SK-N-SH (cell line): ENCODE measurements around the gene CDKAL1. TPM values are rescaled to one million over a fixed set of nuclear protein-coding genes. Genes with fewer than 3 reads are reported as not detected.

Experiments
- CTCF ChIA-PET: fragments of 300-600, 350-600 bp; formaldehyde crosslinking; extraction: SDS; loops from one replicate; lab custom pipeline; 2021; lab: Yijun Ruan, JAX
- POLR2A ChIA-PET: fragments of 350-600 bp; sonication (Branson Sonifier 250); formaldehyde crosslinking; extraction: SDS; loops from one replicate; lab custom pipeline; 2020; ENCODE audit warnings: antibody characterized with exemption, inconsistent platforms; lab: Yijun Ruan, JAX
- DNase-seq: peaks from one replicate; pipeline ENCODE4 v3.0.0; 2012
- H2AFZ ChIP-seq: fragments of 200-600 bp; sonication (generic); 2 replicates; pipeline ENCODE4 v1.8.1; 2016; ENCODE audit warnings: antibody characterized with exemption, mild to moderate bottlenecking, low read depth
- H3F3A ChIP-seq: fragments of 200-600 bp; sonication (generic); replicated peaks from 2 replicates; pipeline ENCODE3; 2016; ENCODE audit warnings: antibody characterized with exemption, mild to moderate bottlenecking; ENCODE audit not compliant: insufficient read depth
- H3K27ac ChIP-seq, 2 experiments: fragments of 200-500 bp in 1 of 2; fragments of 200-600 bp in 1 of 2; sonication (Bioruptor generic) in 1 of 2; sonication (generic), shearing (Covaris generic) in 1 of 2; 2 replicates each; pipeline versions ENCODE4 v1.5.1 to v1.6.1; 2014 to 2016; ENCODE audit warnings: low read depth in 2 of 2, inconsistent platforms in 1 of 2, low read length in 1 of 2, mild to moderate bottlenecking in 1 of 2, mixed read lengths in 1 of 2
- H3K27me3 ChIP-seq: fragments of 200-600 bp; sonication (generic), shearing (Covaris generic); 2 replicates; pipeline ENCODE4 v1.6.1; 2016; ENCODE audit warnings: mixed run types; ENCODE audit not compliant: insufficient read depth
- H3K36me3 ChIP-seq, 2 experiments: fragments of 200-500 bp in 1 of 2; fragments of 200-600 bp in 1 of 2; sonication (Bioruptor generic) in 1 of 2; sonication (generic) in 1 of 2; replicated peaks in 1 of 2; 2 replicates each; pipeline versions ENCODE3 to v1.5.1; 2014 to 2016; ENCODE audit warnings: low read length in 1 of 2, mild to moderate bottlenecking in 1 of 2; ENCODE audit not compliant: insufficient read depth in 2 of 2, control insufficient read depth in 1 of 2
- H3K4me1 ChIP-seq, 2 experiments: fragments of 200-500 bp in 1 of 2; fragments of 200-600 bp in 1 of 2; sonication (Bioruptor generic) in 1 of 2; sonication (generic), shearing (Covaris generic) in 1 of 2; 2 replicates each; pipeline versions ENCODE4 v1.5.1 to v1.6.1; 2014 to 2016; ENCODE audit warnings: low read depth in 1 of 2, low read length in 1 of 2, mixed run types in 1 of 2; ENCODE audit not compliant: insufficient read depth in 2 of 2, control insufficient read depth in 1 of 2
- H3K4me2 ChIP-seq: fragments of 200-600 bp; sonication (generic), shearing (Covaris generic); 2 replicates; pipeline ENCODE4 v1.6.1; 2017; ENCODE audit warnings: mixed run types
- H3K4me3 ChIP-seq, 2 experiments: fragments of 200-500 bp in 1 of 2; fragments of 200-600 bp in 1 of 2; sonication (Bioruptor generic) in 1 of 2; sonication (generic), shearing (Covaris generic) in 1 of 2; 2 replicates each; pipeline versions ENCODE4 v1.5.1 to v1.8.1; 2014 to 2016; ENCODE audit warnings: low read depth in 2 of 2, inconsistent platforms in 1 of 2, low read length in 1 of 2, mild to moderate bottlenecking in 1 of 2, mixed read lengths in 1 of 2, moderate library complexity in 1 of 2
- H3K79me2 ChIP-seq: fragments of 200-600 bp; sonication (generic); 2 replicates; pipeline ENCODE4 v1.8.1; 2017; ENCODE audit warnings: mild to moderate bottlenecking; ENCODE audit not compliant: insufficient read depth
- H3K9ac ChIP-seq: fragments of 200-600 bp; sonication (generic); 2 replicates; pipeline ENCODE4 v1.6.1; 2017; ENCODE audit warnings: mixed run types
- H3K9me2 ChIP-seq: fragments of 200-600 bp; sonication (generic); 2 replicates; pipeline ENCODE4 v1.6.1; 2017; ENCODE audit warnings: mixed run types
- H3K9me3 ChIP-seq: fragments of 200-600 bp; sonication (generic); 2 replicates; pipeline ENCODE4 v1.6.1; 2017; ENCODE audit warnings: mixed run types, mild to moderate bottlenecking, moderate library complexity
- H4K20me1 ChIP-seq: fragments of 200-600 bp; sonication (generic); 2 replicates; pipeline ENCODE4 v1.6.1; 2017; ENCODE audit warnings: mild to moderate bottlenecking, mixed run types; ENCODE audit not compliant: insufficient read depth
- CHD2 ChIP-seq: fragments of 150-350 bp; IDR thresholded peaks from 2 replicates; pipeline ENCODE4 v1.6.1; 2018; ENCODE audit warnings: low read length; ENCODE audit not compliant: partially characterized antibody
- EP300 ChIP-seq, 2 experiments: IDR thresholded peaks; 2 replicates each; pipeline versions ENCODE4 v1.4.0 to v1.6.1; 2012; ENCODE audit warnings: borderline replicate concordance in 1 of 2, low read depth in 1 of 2, low read length in 1 of 2
- FOXJ3 ChIP-seq: sonication (generic); formaldehyde crosslinking; IDR thresholded peaks from 2 replicates; pipeline ENCODE4 v1.5.1; 2020; ENCODE audit warnings: mild to moderate bottlenecking, missing genetic modification reagents
- GATA2 ChIP-seq: sonication (generic); formaldehyde crosslinking; IDR thresholded peaks from 2 replicates; pipeline ENCODE4 v1.5.0; 2020; ENCODE audit warnings: mild to moderate bottlenecking, missing genetic modification reagents
- JUND ChIP-seq: IDR thresholded peaks from 2 replicates; pipeline ENCODE4 v1.4.0; 2012
- MXI1 ChIP-seq: IDR thresholded peaks from 2 replicates; pipeline ENCODE4 v1.6.1; 2012; ENCODE audit warnings: mild to moderate bottlenecking, low read depth, low read length, improper control_type of control experiment
- NFIC ChIP-seq: IDR thresholded peaks from 2 replicates; pipeline ENCODE4 v1.4.0; 2012; ENCODE audit warnings: borderline replicate concordance
- POLR2AphosphoS5 ChIP-seq: IDR thresholded peaks from 2 replicates; pipeline ENCODE4 v1.6.1; 2012; ENCODE audit warnings: low read depth, low read length
- RAD21 ChIP-seq: IDR thresholded peaks from 2 replicates; pipeline ENCODE4 v1.6.1; 2012; ENCODE audit warnings: mild to moderate bottlenecking, low read length
- RCOR1 ChIP-seq: fragments of 150-350 bp; IDR thresholded peaks from 2 replicates; pipeline ENCODE4 v1.6.1; 2017; ENCODE audit warnings: antibody characterized with exemption, low read length
- TCF12 ChIP-seq: IDR thresholded peaks from 2 replicates; pipeline ENCODE4 v1.4.0; 2012
- TEAD4 ChIP-seq: IDR thresholded peaks from 2 replicates; pipeline ENCODE4 v1.4.0; 2012; ENCODE audit warnings: mild to moderate bottlenecking, borderline replicate concordance; ENCODE audit not compliant: insufficient read depth
- WGBS: methylation state at CpG from one replicate; pipeline ENCODE4 v1.1.6; 2017; ENCODE audit warnings: low lambda C conversion rate; 5-methylcytosine and 5-hydroxymethylcytosine counted together
- polyA plus RNA-seq, 3 experiments: library from polyadenylated mRNA; depleted of rRNA; stranded (reverse); fragments of >200 nt; gene quantifications; 2 replicates each; pipeline ENCODE4 v1.2.3, GENCODE V29; 2012
- TF ChIP-seq, protein P1 (sequence below): IDR thresholded peaks from 2 replicates; pipeline ENCODE4 v1.4.0; 2012; ENCODE audit warnings: low read depth, borderline replicate concordance
- TF ChIP-seq, protein P2 (sequence below): fragments of 150-350 bp; IDR thresholded peaks from 2 replicates; pipeline ENCODE4 v1.6.1; 2016; ENCODE audit warnings: mild to moderate bottlenecking, low read depth, low read length

CDKAL1 gene
- polyA plus RNA-seq, 1 of the 3 experiments (the other 2 are of a cell fraction) = 2.6 TPM

DNA sequence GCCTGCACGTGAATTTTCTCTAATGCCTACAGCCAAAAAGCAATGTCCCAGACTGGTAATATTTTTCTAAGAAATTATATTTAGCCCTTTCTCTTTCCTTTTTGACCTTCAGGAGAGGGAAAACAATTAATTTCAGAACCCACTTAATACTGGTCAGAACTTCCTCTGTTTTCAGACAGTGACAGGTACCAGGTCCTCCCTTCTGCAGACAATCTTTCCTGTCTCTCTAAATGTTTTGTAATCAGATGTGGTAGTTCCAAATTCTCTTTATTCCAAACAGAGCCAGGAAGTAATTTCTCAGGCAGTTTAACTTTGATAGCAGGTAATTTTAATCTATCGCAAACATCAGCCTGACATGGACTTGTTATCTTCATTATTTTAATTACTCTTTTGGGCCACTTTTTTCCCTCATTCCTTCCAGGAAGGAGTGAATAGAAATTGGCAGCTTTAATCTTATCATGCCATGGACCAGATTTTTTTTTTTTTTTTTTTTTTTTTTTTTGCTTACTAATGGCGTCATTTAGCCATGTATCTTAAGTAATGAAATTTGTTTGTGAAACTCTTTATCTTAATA is 710.7 kb downstream of the CDKAL1 start:
- Histone ChIP-seq H3K27me3 (no peaks in the 10 kb centered on the region), H3K27ac (peak overlapping the region in 1 of 2 experiments; percentile 94; a peak in 2 of 4 replicates), H3K9ac (no peak overlapping the region), H3K4me3 (no peak overlapping the region), H3K79me2 (no peaks in the 10 kb centered on the region), H4K20me1 (no peaks in the 10 kb centered on the region)
- POLR2A ChIA-PET = interaction anchor here (0.6 to 3.2 kb wide), 3 partner anchors 138 to 349 kb away, joined by 3 to 22 read pairs (median 6); no protein-coding TSS in a partner anchor
- 47% methylated on average over 3 of the region's 3 CpGs for WGBS
- peak; percentile 64 for DNase-seq
- 0 out of 2 replicates have a peak, but pooled peaks have one; percentile 10 for TF ChIP-seq TEAD4
- TF ChIP-seq, protein P1, sequence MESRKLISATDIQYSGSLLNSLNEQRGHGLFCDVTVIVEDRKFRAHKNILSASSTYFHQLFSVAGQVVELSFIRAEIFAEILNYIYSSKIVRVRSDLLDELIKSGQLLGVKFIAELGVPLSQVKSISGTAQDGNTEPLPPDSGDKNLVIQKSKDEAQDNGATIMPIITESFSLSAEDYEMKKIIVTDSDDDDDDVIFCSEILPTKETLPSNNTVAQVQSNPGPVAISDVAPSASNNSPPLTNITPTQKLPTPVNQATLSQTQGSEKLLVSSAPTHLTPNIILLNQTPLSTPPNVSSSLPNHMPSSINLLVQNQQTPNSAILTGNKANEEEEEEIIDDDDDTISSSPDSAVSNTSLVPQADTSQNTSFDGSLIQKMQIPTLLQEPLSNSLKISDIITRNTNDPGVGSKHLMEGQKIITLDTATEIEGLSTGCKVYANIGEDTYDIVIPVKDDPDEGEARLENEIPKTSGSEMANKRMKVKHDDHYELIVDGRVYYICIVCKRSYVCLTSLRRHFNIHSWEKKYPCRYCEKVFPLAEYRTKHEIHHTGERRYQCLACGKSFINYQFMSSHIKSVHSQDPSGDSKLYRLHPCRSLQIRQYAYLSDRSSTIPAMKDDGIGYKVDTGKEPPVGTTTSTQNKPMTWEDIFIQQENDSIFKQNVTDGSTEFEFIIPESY = no peak
- TF ChIP-seq CHD2 = peak; percentile 49
- TF ChIP-seq MXI1 = peak; percentile 53; the same call in 1 of the 2 replicates
- TF ChIP-seq EP300 (IDR thresholded peaks at IDR 0.05; ENCODE audit: borderline replicate concordance in 1 of 2, low read depth in 1 of 2, low read length in 1 of 2) = peak in 1 of 2 experiments; percentile 98; a peak in 2 of 4 replicates
- peak; percentile 34; the same call in 1 of the 2 replicates for TF ChIP-seq POLR2AphosphoS5
- TF ChIP-seq FOXJ3 (CRISPR knock-in tag) = peak; percentile 54; the same call in 1 of the 2 replicates
- peak; percentile 71 for TF ChIP-seq GATA2 (CRISPR knock-in tag)
- TF ChIP-seq RAD21 = no peak; the same call in 1 of the 2 replicates
- peak; percentile 17; the same call in 1 of the 2 replicates for TF ChIP-seq JUND
- peak; percentile 53 for TF ChIP-seq TCF12
- no peak for TF ChIP-seq NFIC
- TF ChIP-seq, all 33 proteins: peak for 9
- H2AFZ ChIP-seq = no peak overlapping the region
- H3K4me1 ChIP-seq = peaks cover 0 to 28% of the 10 kb centered on the region in 2 experiments; a peak in 2 of 4 replicates
- no peak overlapping the region for H3K4me2 ChIP-seq
- no peaks in the 10 kb centered on the region for H3K9me3 ChIP-seq
- H3F3A ChIP-seq = no peaks in the 10 kb centered on the region
- no peaks in the 10 kb centered on the region for H3K9me2 ChIP-seq
- CTCF ChIA-PET = interaction anchor here (0.7 to 1.0 kb wide), 3 partner anchors 277 to 715 kb away, joined by 3 read pairs; no protein-coding TSS in a partner anchor
- no peaks in the 10 kb centered on the region for H3K36me3 ChIP-seq

DNA sequence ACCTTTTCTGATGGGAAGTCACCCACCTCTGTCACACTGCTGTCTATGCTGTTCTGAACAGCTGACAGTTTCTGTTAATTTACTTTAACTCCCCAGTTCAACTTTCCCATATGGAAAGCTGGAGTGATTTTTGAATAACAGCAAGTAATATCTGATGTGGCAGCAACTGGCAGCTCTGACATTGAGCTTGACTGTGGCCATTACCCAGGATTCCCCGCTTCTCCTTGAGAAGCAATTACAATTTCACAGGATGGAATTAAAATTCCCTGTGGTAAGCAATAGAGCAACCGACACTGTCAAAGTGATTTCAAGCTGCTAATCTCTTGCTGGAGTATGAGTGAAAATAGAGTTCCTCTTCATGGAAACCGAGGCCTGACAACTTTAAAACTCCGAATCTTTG is 711.2 kb downstream of the CDKAL1 start:
- Histone ChIP-seq H3K9me2 (no peaks in the 10 kb centered on the region), H3K4me1 (peaks cover 0 to 28% of the 10 kb centered on the region in 2 experiments; a peak in 2 of 4 replicates), H3K27me3 (no peaks in the 10 kb centered on the region), H3K36me3 (no peaks in the 10 kb centered on the region), H3K27ac (peak overlapping the region; percentile 15 to 94; a peak in 3 of 4 replicates), H3K4me3 (no peak overlapping the region), H3F3A (no peaks in the 10 kb centered on the region), H3K9ac (no peak overlapping the region), H3K9me3 (no peaks in the 10 kb centered on the region), H4K20me1 (no peaks in the 10 kb centered on the region), H2AFZ (no peak overlapping the region), H3K79me2 (no peaks in the 10 kb centered on the region), H3K4me2 (no peak overlapping the region)
- peak; percentile 60 for DNase-seq
- WGBS = 83% methylated on average over 4 of the region's 4 CpGs
- ChIA-PET CTCF (interaction anchor here (0.7 to 1.0 kb wide), 3 partner anchors 277 to 716 kb away, joined by 3 read pairs; no protein-coding TSS in a partner anchor), POLR2A (interaction anchor here (0.8 to 3.2 kb wide), 4 partner anchors 138 to 349 kb away, joined by 3 to 22 read pairs (median 5); partner anchors contain the start of gene SOX4)
- TF ChIP-seq RAD21 = peak; percentile 16; the same call in 1 of the 2 replicates
- TF ChIP-seq, protein P2, sequence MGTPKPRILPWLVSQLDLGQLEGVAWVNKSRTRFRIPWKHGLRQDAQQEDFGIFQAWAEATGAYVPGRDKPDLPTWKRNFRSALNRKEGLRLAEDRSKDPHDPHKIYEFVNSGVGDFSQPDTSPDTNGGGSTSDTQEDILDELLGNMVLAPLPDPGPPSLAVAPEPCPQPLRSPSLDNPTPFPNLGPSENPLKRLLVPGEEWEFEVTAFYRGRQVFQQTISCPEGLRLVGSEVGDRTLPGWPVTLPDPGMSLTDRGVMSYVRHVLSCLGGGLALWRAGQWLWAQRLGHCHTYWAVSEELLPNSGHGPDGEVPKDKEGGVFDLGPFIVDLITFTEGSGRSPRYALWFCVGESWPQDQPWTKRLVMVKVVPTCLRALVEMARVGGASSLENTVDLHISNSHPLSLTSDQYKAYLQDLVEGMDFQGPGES = no peak
- TF ChIP-seq RCOR1 = 0 out of 2 replicates have a peak, but pooled peaks have one; percentile 3
- TF ChIP-seq MXI1 = peak; percentile 39; the same call in 1 of the 2 replicates
- TF ChIP-seq, all 33 proteins: peak for 3
